Measurements from ENCODE around the gene CAPZB.

CAPZB gene

DNA sequence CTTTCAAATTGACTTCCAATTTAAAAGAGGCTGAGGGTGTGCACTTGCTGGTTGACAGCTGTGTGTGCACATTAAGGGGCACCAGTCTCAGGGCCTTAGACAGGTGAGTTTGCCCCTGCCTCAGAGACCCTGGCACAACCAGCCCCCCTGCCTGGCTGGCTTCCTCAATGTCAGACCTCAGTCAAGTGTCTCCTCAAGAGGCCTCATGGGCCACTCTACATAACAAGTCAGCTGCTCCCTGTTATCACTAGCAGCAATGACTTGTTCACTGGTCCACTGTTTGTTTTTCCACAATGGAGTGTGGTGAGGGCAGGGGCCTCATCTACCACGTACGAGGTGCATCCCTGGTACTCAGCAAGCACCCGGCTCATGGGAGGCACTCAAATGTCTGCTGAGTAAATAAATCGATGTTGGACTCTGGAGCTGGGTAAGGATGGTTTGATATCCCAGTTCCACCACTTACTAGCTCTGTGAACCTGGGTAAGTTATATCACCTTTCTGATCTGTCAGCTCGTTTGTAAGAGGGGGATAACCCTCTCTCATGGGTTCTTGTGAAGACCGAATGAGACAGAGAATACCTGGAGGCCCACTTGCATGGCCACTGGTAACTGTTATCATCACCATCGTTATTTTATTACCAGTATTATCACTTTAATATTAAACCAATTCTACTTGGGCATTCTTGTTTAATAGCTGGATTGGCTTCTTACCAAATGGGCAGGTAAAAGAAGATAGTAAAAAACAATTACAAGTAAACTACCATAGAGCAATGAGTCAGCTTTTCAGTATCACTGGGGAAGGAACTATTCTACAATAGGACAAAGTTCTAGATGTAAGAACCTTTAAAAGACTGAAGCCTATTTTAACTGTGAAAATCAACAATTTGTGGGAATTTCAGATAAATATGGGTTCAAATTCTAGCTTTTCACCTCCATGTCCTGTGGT lies 108.6 kb downstream of the CAPZB start:
- no peak overlapping the region for H3K4me3 ChIP-seq (ENCODE audit: low read depth, low read length)
- DNase-seq (ENCODE audit: low read depth) = no peak
- TF ChIP-seq POLR2A (IDR thresholded peaks at IDR 0.05; ENCODE audit: extremely low read depth, insufficient read length) (no peak), MYC (IDR thresholded peaks at IDR 0.05; ENCODE audit: low read depth, low read length) (no peak)
- TF ChIP-seq, protein P1, sequence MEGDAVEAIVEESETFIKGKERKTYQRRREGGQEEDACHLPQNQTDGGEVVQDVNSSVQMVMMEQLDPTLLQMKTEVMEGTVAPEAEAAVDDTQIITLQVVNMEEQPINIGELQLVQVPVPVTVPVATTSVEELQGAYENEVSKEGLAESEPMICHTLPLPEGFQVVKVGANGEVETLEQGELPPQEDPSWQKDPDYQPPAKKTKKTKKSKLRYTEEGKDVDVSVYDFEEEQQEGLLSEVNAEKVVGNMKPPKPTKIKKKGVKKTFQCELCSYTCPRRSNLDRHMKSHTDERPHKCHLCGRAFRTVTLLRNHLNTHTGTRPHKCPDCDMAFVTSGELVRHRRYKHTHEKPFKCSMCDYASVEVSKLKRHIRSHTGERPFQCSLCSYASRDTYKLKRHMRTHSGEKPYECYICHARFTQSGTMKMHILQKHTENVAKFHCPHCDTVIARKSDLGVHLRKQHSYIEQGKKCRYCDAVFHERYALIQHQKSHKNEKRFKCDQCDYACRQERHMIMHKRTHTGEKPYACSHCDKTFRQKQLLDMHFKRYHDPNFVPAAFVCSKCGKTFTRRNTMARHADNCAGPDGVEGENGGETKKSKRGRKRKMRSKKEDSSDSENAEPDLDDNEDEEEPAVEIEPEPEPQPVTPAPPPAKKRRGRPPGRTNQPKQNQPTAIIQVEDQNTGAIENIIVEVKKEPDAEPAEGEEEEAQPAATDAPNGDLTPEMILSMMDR (IDR thresholded peaks at IDR 0.05; ENCODE audit: low read depth, low read length) = no peak
- TF ChIP-seq, protein P2, sequence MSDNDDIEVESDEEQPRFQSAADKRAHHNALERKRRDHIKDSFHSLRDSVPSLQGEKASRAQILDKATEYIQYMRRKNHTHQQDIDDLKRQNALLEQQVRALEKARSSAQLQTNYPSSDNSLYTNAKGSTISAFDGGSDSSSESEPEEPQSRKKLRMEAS (IDR thresholded peaks at IDR 0.05; ENCODE audit: low read depth, low read length) = no peak

DNA sequence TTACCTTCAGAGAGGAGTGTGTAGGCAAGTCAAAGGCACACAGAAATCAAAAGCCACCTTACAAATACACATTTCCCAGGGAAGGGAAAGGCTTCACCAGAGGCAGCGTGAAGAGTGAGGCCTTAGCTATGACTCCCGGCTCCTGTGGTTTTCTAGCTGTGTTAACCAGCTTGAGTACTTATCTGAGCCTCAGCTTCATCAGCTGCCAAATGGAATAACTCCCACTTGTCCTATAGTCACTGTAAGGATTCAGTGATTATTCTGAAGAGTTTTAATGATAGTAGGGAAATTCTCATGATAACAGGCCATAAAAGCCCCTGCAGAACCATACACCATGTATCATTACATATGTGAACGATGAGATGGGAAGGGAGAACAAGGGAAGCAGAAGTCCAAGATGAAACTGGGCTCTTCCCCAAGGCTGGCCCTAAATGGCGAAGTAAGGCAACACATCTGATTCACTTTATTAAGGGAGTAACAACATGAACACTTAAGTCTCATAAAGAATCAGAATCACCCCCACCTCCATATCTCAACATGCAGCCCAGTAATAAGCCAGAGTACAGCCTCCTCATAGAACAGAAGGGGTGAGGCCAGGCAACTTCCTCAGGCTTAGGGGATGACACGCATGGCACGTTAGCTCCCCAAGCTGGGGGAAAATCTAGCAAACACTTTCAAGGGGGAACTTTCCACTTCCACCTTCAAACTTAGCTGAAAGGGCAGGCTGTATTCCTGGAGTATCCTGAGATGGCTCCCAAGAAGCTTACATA lies 109.5 kb downstream of the CAPZB start:
- no peak for TF ChIP-seq MYC (IDR thresholded peaks at IDR 0.05; ENCODE audit: low read depth, low read length)
- TF ChIP-seq, protein P2 (IDR thresholded peaks at IDR 0.05; ENCODE audit: low read depth, low read length) = no peak
- no peak for TF ChIP-seq POLR2A (IDR thresholded peaks at IDR 0.05; ENCODE audit: extremely low read depth, insufficient read length)
- TF ChIP-seq, protein P1 (IDR thresholded peaks at IDR 0.05; ENCODE audit: low read depth, low read length) = no peak
- no peak overlapping the region for H3K4me3 ChIP-seq (ENCODE audit: low read depth, low read length)
- DNase-seq (ENCODE audit: low read depth) = no peak

DNA sequence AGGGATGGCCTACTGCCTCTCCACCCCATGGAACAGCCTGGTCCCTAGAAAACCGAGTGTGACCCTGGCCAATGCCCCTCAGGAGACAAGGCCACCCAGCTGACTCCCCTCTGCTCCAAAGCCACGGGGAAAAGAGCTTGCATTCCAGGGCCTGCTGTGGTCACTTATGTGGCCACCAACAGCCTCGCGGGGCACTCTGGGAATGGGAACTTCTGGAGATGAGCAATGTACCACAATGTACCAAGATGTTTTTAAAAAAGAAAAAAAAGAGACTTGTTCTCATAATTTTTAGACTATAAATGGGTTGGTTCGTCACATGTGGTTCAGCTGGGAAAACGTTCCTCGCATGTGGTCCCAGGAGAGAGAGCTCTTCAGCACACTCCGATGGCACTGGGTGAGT lies 110.4 kb downstream of the CAPZB start:
- H3K4me3 ChIP-seq (ENCODE audit: low read depth, low read length) = no peak overlapping the region
- TF ChIP-seq, protein P2 (IDR thresholded peaks at IDR 0.05; ENCODE audit: low read depth, low read length) = no peak
- TF ChIP-seq, protein P1 (IDR thresholded peaks at IDR 0.05; ENCODE audit: low read depth, low read length) = no peak
- DNase-seq (ENCODE audit: low read depth) = no peak

DNA sequence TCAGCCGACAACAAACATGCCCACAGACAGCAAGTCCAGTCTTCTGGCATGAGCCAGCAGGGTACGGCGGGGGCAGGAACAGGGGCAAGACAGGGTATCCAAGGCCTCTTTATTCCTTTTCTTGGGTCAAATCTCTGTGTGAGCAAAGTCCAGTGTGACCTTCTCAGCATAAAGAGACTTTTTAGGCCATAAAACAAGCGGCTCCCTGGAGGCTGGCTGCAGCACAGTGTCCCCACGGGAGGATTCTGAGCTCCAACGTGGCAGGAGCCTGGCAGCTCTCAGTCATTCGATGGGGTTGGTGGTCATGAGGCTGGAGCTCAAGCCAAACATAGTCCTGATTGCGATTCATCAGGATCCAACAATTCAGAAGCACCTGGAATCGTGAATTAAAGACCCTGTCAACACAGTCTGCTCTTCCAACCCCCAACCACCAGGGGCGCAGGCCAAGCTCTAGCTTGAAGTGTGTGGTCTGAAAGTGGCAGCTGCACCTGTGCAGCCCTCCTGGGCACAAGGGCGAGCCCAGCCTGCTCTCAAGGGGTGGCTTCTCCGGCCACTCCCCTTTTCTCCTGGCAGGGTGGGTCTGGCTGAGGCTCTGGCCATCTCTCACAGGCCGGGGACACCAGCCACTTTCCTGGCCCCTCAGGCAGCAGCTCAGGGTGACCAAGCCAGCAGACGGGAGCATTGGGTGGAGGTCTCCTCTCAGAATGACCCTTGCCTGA lies 111.1 kb downstream of the CAPZB start:
- DNase-seq (ENCODE audit: low read depth) = no peak
- TF ChIP-seq, protein P2 (IDR thresholded peaks at IDR 0.05; ENCODE audit: low read depth, low read length) = no peak
- TF ChIP-seq POLR2A (IDR thresholded peaks at IDR 0.05; ENCODE audit: extremely low read depth, insufficient read length) (no peak), MYC (IDR thresholded peaks at IDR 0.05; ENCODE audit: low read depth, low read length) (no peak)
- TF ChIP-seq, protein P1 (IDR thresholded peaks at IDR 0.05; ENCODE audit: low read depth, low read length) = no peak
- H3K4me3 ChIP-seq (ENCODE audit: low read depth, low read length) = no peak overlapping the region

DNA sequence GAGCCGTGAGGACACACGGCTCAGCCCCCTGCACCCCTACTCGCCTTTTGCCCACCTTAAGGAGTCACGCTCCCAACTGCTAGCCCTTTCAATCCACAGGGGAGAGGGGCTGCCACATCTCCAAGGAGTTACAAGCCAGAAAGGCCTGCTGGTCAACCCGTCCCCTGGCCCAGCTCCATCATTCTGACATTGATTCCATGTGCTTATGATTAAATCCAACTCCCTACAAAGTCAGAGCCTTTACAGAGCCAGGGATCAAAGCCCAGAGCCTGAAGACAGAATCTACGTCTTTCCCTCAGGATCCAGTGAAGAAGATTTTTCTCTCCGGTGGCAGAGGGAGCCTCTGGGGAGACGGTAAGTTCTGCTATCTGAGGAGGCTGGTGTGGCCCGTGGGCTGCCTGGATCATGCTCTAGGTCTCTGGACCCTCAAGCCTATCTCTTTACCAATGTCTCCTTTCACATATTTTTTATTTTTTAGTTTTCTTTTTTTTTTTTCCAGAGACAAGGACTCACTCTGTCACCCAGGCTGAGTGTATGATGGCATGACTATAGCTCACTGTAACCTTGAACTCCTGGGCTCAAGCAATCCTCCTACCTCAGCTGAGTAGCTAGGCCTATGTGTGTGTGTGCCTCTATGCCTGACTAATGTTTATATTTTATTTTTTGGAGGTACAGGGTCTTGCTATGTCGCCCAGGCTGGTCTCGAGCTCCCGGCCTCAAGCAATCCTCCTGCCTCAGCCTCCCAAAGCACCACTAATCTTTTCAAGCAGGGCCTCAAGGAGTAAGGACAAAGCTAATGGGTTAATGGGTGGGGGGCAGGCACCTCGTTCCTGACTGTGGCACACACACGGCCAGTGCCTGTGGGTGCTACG lies 111.9 kb downstream of the CAPZB start:
- TF ChIP-seq POLR2A (IDR thresholded peaks at IDR 0.05; ENCODE audit: extremely low read depth, insufficient read length) = no peak
- TF ChIP-seq, protein P1 (IDR thresholded peaks at IDR 0.05; ENCODE audit: low read depth, low read length) = no peak
- TF ChIP-seq MYC (IDR thresholded peaks at IDR 0.05; ENCODE audit: low read depth, low read length) = no peak
- TF ChIP-seq, protein P2 (IDR thresholded peaks at IDR 0.05; ENCODE audit: low read depth, low read length) = no peak

More for the DNA sequence above, 111.9 kb downstream of the CAPZB start:
- no peak overlapping the region for H3K4me3 ChIP-seq (ENCODE audit: low read depth, low read length)
- DNase-seq (ENCODE audit: low read depth) = no peak

All from NB4 (cell line).